COLO668 (cell line): ENCODE data around the gene EMP2.

Source experiments
- DNase-seq: peaks from one replicate; lab custom pipeline; 2025; ENCODE audit not compliant: unreplicated experiment; lab: John Stamatoyannopoulos, UW

The EMP2 gene

GRCh38 chr16:10610499-10611184 is 30.2 kb upstream of the EMP2 start:
- no peak for DNase-seq

- DNase-seq, result no peak
These were observed 29.0 kb upstream of the EMP2 start for GRCh38 chr16:10609402-10609774.

GRCh38 chr16:10608687-10609401 is 28.4 kb upstream of the EMP2 start:
- no peak for DNase-seq

- DNase-seq, result no peak
These were observed 26.8 kb upstream of the EMP2 start for GRCh38 chr16:10607157-10607556.

GRCh38 chr16:10606607-10607006 is 26.2 kb upstream of the EMP2 start:
- no peak for DNase-seq

- no peak for DNase-seq
These were observed 25.2 kb upstream of the EMP2 start for GRCh38 chr16:10605636-10606035.

- no peak for DNase-seq
These were observed 21.3 kb upstream of the EMP2 start for GRCh38 chr16:10601444-10602408.

- no peak for DNase-seq
These were observed 20.5 kb upstream of the EMP2 start for GRCh38 chr16:10600782-10601443.

- DNase-seq, result no peak
These were observed 19.2 kb upstream of the EMP2 start for GRCh38 chr16:10599626-10600025.

GRCh38 chr16:10598157-10598556 is 17.8 kb upstream of the EMP2 start:
- DNase-seq, result no peak

GRCh38 chr16:10597187-10597601 is 16.8 kb upstream of the EMP2 start:
- DNase-seq, result no peak

- DNase-seq, result peak; percentile 95
These were observed 14.0 kb upstream of the EMP2 start for GRCh38 chr16:10594312-10594950.

GRCh38 chr16:10592611-10593010 is 12.2 kb upstream of the EMP2 start:
- no peak for DNase-seq

GRCh38 chr16:10590342-10590741 is 9.9 kb upstream of the EMP2 start:
- no peak for DNase-seq

GRCh38 chr16:10589109-10589508 is 8.7 kb upstream of the EMP2 start:
- DNase-seq, result peak; percentile 6

- no peak for DNase-seq
These were observed 7.2 kb upstream of the EMP2 start for GRCh38 chr16:10587622-10588021.

- no peak for DNase-seq
These were observed 4.6 kb upstream of the EMP2 start for GRCh38 chr16:10584981-10585438.

GRCh38 chr16:10583269-10583668 is 2.9 kb upstream of the EMP2 start:
- DNase-seq, result no peak

GRCh38 chr16:10581507-10581906 is 1.1 kb upstream of the EMP2 start:
- DNase-seq, result no peak

GRCh38 chr16:10580883-10581247 is 467 bp upstream of the EMP2 start:
- no peak for DNase-seq

GRCh38 chr16:10579575-10579964 is 828 bp downstream of the EMP2 start:
- no peak for DNase-seq
